GM23248 (cell line): Measurements from ENCODE around the gene ABHD4.

ENCODE experiments used
- EZH2 ChIP-seq: fragments of 200-600 bp; sonication (generic); IDR thresholded peaks from 2 replicates; pipeline ENCODE4 v1.6.1; 2018; ENCODE audit warnings: antibody characterized with exemption, mild to moderate bottlenecking; ENCODE audit not compliant: insufficient read depth, poor library complexity, severe bottlenecking
- EZH2phosphoT487 ChIP-seq: fragments of 200-600 bp; sonication (generic); IDR thresholded peaks from 2 replicates; pipeline ENCODE4 v1.6.1; 2018; ENCODE audit warnings: antibody characterized with exemption, moderate library complexity, mild to moderate bottlenecking, low read depth; ENCODE audit not compliant: insufficient read depth

GRCh38 chr14:22644305-22644635 is 46.2 kb downstream of the ABHD4 start, which contains the start of gene OR6J1:
- no peak for TF ChIP-seq EZH2
- TF ChIP-seq EZH2phosphoT487 = no peak
